Epidermal melanocyte (primary cell): ENCODE measurements around the gene PPP2R2C.

Experiments used
- DNase-seq: peaks from one replicate; pipeline ENCODE4 v3.0.0; 2011; ENCODE audit warnings: low spot score; ENCODE audit not compliant: insufficient read length

The PPP2R2C gene

GRCh38 chr4:6426571-6427438 lies 45.6 kb downstream of the PPP2R2C start:
- no peak for DNase-seq

- no peak for DNase-seq
Measured at GRCh38 chr4:6425911-6426310, 46.5 kb downstream of the PPP2R2C start.

DNA sequence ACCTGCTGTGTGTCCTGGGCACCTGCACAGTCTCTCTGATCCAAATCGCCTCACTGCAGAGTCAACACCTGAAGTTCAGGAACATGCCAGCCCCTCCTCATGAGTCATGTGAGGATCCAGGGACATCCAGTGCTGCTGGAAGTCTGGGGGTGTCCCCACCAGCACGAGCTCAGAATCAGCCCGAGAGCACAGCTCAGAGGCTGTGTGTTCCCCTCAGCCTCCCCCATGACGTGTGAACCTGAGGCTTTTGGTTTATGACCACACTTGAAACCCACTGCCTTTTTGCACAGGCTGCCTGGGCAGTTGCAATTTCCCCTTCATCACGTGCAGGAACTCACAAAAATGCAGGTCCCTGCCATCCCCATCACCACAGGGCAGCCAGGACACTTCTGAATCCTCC lies 47.1 kb downstream of the PPP2R2C start:
- no peak for DNase-seq

DNA sequence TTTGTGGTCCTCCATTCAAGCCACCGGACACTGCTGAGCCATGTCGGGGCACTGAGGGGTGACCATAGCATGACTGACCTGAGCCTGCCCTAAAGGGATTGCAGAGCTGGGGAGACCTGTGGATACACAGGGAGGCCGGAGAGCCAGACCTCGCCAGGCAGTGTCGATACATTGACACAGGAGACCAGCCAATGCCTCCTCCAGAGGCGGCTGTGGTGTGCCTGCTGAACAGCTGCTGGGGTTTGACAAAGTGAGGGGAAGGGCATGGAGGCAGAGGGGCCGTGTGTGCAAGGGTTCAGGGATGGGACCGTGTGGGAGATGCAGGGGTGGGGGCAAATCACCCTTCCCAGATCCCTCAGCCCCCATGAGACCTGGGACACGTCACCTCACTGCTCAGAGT lies 48.0 kb downstream of the PPP2R2C start:
- no peak for DNase-seq

GRCh38 chr4:6423575-6423974 lies 48.8 kb downstream of the PPP2R2C start:
- DNase-seq = no peak

- DNase-seq = no peak
Measured at GRCh38 chr4:6422866-6423265, 49.5 kb downstream of the PPP2R2C start.

- DNase-seq = no peak
Measured at GRCh38 chr4:6422105-6422504, 50.3 kb downstream of the PPP2R2C start.

DNA sequence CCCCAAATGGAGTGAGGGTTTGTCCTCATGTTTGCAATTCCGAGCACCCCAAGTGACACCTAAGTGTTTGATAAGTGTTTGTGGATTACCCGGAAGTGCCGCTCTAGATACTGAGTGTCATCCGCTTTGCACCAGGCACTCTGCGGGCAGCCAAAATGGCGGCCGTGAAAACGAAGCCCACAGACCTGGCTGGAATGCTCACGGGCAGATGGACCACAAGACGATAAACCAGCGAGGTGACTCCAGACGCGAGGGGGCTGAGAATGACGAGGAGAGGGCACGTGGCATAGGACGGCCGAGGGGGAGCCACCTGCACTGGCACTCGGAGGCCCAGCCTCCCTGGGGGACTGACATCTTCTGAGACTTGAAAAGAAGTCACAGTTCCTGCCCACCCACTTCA lies 51.0 kb downstream of the PPP2R2C start:
- DNase-seq = no peak

DNA sequence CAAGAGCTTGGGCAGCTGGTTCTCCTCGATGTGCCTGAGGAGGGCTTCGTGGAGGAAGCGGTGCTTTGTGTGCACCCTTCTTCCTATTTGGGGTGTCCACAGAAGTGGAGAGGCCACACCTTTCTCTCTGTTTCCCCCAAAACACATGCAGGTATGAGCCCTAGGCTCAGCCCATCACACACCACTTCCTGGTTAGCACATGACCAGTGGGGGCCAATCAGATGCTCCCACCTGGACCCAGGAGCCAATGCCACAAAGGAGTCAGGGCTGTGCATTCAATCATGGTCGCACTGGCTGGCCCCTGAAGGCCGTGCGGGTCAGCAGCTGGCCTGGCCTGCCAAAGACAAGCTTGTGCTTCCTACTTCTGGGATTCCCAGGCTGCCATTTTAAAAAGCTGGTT lies 51.4 kb downstream of the PPP2R2C start:
- no peak for DNase-seq

- DNase-seq = no peak
Measured at GRCh38 chr4:6420036-6420435, 52.4 kb downstream of the PPP2R2C start.

- DNase-seq = no peak
Measured at GRCh38 chr4:6419452-6420028, 52.9 kb downstream of the PPP2R2C start.

GRCh38 chr4:6418193-6418755 lies 54.1 kb downstream of the PPP2R2C start:
- no peak for DNase-seq

DNA sequence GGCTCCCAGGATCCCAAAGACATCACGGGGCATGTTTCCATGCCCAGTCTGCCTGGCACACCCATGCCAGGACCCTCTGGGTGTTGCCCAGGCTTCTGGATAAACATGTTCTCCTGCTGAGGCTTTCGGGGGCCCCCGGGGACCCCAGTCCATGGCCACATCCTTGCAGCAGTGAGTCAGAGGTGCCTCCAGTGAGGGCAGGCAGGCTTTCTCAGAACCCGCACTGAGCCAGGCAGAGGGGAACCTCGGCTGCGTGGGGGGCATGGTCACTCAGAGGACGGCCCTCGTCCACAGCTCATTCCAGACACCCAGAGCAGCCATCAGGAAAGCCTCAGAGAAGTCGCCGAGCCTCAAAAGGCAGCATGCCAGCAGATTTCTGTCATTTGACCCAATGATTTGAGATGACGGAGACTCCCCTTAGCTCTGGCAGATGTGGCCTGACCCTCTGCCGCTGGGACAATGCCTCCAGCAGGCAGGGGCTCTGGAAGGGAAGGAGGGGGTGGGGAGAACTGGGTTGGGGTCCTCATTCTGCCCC lies 54.8 kb downstream of the PPP2R2C start:
- DNase-seq = no peak

GRCh38 chr4:6416518-6417286 lies 55.7 kb downstream of the PPP2R2C start:
- DNase-seq = no peak

DNA sequence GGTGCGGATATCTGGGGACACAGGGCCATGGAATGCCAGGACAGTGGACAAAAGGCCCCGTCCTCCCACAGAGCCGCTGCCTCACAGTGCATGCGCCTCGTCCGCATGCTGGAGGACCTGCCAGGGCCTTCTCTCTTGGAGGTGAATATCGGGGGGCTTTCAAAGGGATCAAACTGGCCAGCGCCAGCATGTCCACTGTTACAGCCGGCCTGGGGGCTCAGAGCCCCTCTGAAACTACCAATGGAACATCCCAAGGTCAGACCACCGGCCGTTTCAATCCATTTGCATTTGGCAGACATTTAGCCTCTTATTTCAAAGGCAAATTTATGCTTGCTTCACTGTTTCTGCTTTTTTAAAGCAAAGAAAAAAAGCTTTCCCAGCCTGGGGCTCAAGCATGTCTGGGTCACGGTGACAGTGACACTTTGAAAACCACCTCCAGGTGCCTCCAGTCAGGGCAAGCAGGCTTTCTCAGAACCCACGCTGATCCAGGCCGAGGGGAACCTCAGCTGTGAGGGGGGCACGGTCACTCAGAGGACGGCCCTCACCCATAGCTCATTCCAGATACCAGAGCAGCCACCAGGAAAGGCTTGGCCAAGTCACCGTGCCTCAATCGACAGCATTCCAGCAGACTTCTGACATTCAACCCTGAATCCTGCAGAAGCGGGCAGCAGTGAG lies 57.2 kb downstream of the PPP2R2C start:
- DNase-seq = no peak

DNA sequence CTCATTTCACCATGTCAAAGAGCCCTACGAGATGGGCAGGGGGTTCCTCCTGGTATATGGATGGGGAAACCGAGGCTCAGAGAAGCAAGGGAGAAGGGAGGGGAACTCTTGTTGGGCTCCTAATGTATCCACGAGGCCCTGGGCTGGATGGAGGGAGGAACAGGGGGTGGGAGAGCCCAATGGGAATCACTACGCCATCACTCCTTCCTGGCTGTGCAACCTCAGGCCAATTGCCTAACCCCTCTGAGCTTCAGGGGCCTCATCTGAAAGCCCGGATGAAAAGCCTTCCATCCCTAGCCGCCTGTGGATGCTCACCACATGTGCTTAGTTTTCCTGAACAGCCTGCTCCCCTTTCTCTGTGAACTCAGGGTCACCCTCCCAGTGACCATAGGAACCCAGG lies 57.8 kb downstream of the PPP2R2C start:
- DNase-seq = no peak

- no peak for DNase-seq
Measured at GRCh38 chr4:6410664-6411063, 61.8 kb downstream of the PPP2R2C start.

DNA sequence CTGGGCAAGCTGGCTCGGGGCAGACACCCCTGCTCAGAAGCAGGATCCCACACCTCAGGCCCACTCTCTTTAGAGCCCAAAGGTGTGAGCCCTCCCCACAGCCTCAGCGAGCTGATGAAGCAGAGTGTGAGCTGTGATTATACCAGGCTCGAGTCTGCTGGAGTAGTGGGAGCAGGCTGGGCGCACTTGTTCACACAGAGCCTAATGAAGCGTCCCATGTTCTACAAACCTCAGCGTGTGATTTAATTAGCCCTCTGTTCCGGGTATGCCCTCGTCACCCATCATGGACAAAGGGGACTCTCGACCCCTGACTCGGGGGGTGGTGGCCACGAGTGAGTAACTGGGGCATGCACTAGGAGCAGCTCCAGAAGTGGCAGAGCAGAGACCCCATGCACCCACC lies 62.3 kb downstream of the PPP2R2C start:
- DNase-seq = no peak

DNA sequence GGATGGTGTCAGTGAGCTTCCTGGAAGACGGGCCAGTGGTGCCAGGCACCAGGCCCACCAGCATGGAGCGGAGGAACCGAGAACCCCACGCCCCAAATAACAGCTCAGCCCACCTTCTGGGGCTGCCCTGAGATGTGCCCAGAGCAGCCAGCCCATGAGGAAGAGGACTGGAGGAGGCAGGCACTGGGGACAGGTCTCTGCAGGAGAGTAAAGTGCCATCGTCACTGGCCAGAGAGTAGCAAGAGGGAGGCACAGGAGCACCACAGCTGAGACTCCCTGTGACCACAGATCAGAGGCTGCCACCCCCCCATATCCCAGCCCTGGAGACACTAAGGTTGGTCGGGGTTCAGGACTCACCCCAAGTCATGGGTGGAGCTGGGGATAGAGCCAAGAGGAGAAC lies 63.0 kb downstream of the PPP2R2C start:
- no peak for DNase-seq

- DNase-seq = no peak
Measured at GRCh38 chr4:6408263-6408662, 64.2 kb downstream of the PPP2R2C start.

- DNase-seq = no peak
Measured at GRCh38 chr4:6405397-6405706, 67.1 kb downstream of the PPP2R2C start.
